SK-N-SH treated with all-trans-retinoic acid at 6 μM for 48 hours (cell line): ENCODE data around the gene ZSCAN30.

Experiments
- ATAC-seq: fragments of 200-7000 bp; cut with Tn5 transposase; 3 replicates; pipeline ENCODE4 v1.9.1; 2020; ENCODE audit warnings: mild to moderate bottlenecking, moderate library complexity
- ARNTL ChIP-seq: fragments of 450-650 bp; formaldehyde crosslinking; IDR thresholded peaks from 2 replicates; pipeline ENCODE4 v1.5.0; 2020; ENCODE audit warnings: low read depth, mild to moderate bottlenecking, moderate library complexity, borderline replicate concordance
- BACH2 ChIP-seq: fragments of 250-450 bp; sonication (Bioruptor Pico); IDR thresholded peaks from 2 replicates; pipeline ENCODE4 v1.9.0; 2021; ENCODE audit warnings: mild to moderate bottlenecking, borderline replicate concordance
- CREB5 ChIP-seq: fragments of 250-450 bp; sonication (Bioruptor Pico); IDR thresholded peaks from 2 replicates; pipeline ENCODE4 v1.5.1; 2020; ENCODE audit warnings: low read depth, mild to moderate bottlenecking, moderate library complexity
- CSDC2 ChIP-seq: fragments of 250-450 bp; sonication (Bioruptor Pico); IDR thresholded peaks from 2 replicates; pipeline ENCODE4 v1.5.0; 2020; ENCODE audit warnings: mild to moderate bottlenecking, moderate library complexity
- CSRNP3 ChIP-seq: fragments of 250-450 bp; sonication (Bioruptor Pico); IDR thresholded peaks from 2 replicates; pipeline ENCODE4 v1.5.1; 2021; ENCODE audit warnings: mild to moderate bottlenecking, moderate library complexity
- PATZ1 ChIP-seq: fragments of 250-450 bp; sonication (Bioruptor Pico); IDR thresholded peaks from 2 replicates; pipeline ENCODE4 v1.8.0; 2020; ENCODE audit warnings: mild to moderate bottlenecking, moderate library complexity, borderline replicate concordance
- POU6F1 ChIP-seq: fragments of 250-450 bp; sonication (Bioruptor Pico); IDR thresholded peaks from 2 replicates; pipeline ENCODE4 v1.8.0; 2021; ENCODE audit warnings: low read depth, mild to moderate bottlenecking, moderate library complexity, borderline replicate concordance
- PPARA ChIP-seq: fragments of 250-450 bp; sonication (Bioruptor Pico); IDR thresholded peaks from 2 replicates; pipeline ENCODE4 v1.5.0; 2020; ENCODE audit warnings: mild to moderate bottlenecking, borderline replicate concordance
- RARB ChIP-seq: fragments of 250-450 bp; sonication (Bioruptor Pico); IDR thresholded peaks from 2 replicates; pipeline ENCODE4 v1.8.0; 2021; ENCODE audit warnings: mild to moderate bottlenecking, moderate library complexity
- SNAI2 ChIP-seq: fragments of 250-450 bp; sonication (Bioruptor Pico); IDR thresholded peaks from 2 replicates; pipeline ENCODE4 v1.5.0; 2020; ENCODE audit warnings: mild to moderate bottlenecking, moderate library complexity
- TCF4 ChIP-seq: fragments of 250-450 bp; sonication (Bioruptor Pico); IDR thresholded peaks from 2 replicates; pipeline ENCODE4 v1.8.0; 2021; ENCODE audit warnings: mild to moderate bottlenecking, moderate library complexity, borderline replicate concordance
- TOX ChIP-seq: fragments of 250-450 bp; sonication (Bioruptor Pico); IDR thresholded peaks from 2 replicates; pipeline ENCODE4 v1.8.0; 2021; ENCODE audit warnings: mild to moderate bottlenecking, moderate library complexity, borderline replicate concordance
- TSHZ2 ChIP-seq: fragments of 250-450 bp; sonication (Bioruptor Pico); IDR thresholded peaks from 2 replicates; pipeline ENCODE4 v1.5.0; 2020; ENCODE audit warnings: mild to moderate bottlenecking, moderate library complexity
- ZC3H10 ChIP-seq: fragments of 250-450 bp; sonication (Bioruptor Pico); IDR thresholded peaks from 2 replicates; pipeline ENCODE4 v1.5.1; 2021; ENCODE audit warnings: mild to moderate bottlenecking, moderate library complexity
- ZFP30 ChIP-seq: fragments of 450-650 bp; formaldehyde crosslinking; IDR thresholded peaks from 2 replicates; pipeline ENCODE4 v1.5.0; 2022; ENCODE audit warnings: mild to moderate bottlenecking, moderate library complexity
- ZNF70 ChIP-seq: fragments of 450-650 bp; formaldehyde crosslinking; IDR thresholded peaks from 2 replicates; pipeline ENCODE4 v1.5.0; 2020; ENCODE audit warnings: mild to moderate bottlenecking, moderate library complexity
- ZNF8 ChIP-seq: fragments of 450-650 bp; formaldehyde crosslinking; IDR thresholded peaks from 2 replicates; pipeline ENCODE4 v1.5.0; 2020; ENCODE audit warnings: mild to moderate bottlenecking, moderate library complexity

ZSCAN30 gene

GRCh38 chr18:35326695-35327387 lies 36.8 kb upstream of the ZSCAN30 start (continued):
- TF ChIP-seq CSRNP3 (CRISPR knock-in tag) (no peak), ZC3H10 (CRISPR knock-in tag) (no peak), TSHZ2 (CRISPR knock-in tag) (no peak), ZFP30 (no peak)
- TF ChIP-seq, all 23 proteins: peak for 0

GRCh38 chr18:35324926-35325655 lies 35.1 kb upstream of the ZSCAN30 start:
- no peak for ATAC-seq
- TF ChIP-seq PATZ1 (CRISPR knock-in tag): no peak
- TF ChIP-seq CSRNP3 (CRISPR knock-in tag): no peak
- TF ChIP-seq RARB (CRISPR knock-in tag): no peak
- no peak for TF ChIP-seq PPARA (CRISPR knock-in tag)
- TF ChIP-seq SNAI2 (CRISPR knock-in tag): no peak

- ATAC-seq: no peak
- TF ChIP-seq TOX (CRISPR knock-in tag): no peak
- TF ChIP-seq CSDC2: no peak
- TF ChIP-seq CREB5 (CRISPR knock-in tag): no peak
- TF ChIP-seq ZNF70: no peak
- no peak for TF ChIP-seq TCF4 (CRISPR knock-in tag)
- TF ChIP-seq POU6F1 (CRISPR knock-in tag): no peak
- no peak for TF ChIP-seq ZNF8
- no peak for TF ChIP-seq BACH2 (CRISPR knock-in tag)
- no peak for TF ChIP-seq PATZ1 (CRISPR knock-in tag)
- no peak for TF ChIP-seq ARNTL (CRISPR knock-in tag)
- TF ChIP-seq SNAI2 (CRISPR knock-in tag): no peak
- TF ChIP-seq TSHZ2 (CRISPR knock-in tag): no peak
These were observed 32.7 kb upstream of the ZSCAN30 start for GRCh38 chr18:35322486-35323458.
